ENCODE measurements around the gene FBXW7. TPM values are rescaled to one million over a fixed set of nuclear protein-coding genes. Genes with fewer than 3 reads are reported as not detected.

The FBXW7 gene
- total RNA-seq, 1 experiment from 2014 or later = 23.0 TPM

DNA sequence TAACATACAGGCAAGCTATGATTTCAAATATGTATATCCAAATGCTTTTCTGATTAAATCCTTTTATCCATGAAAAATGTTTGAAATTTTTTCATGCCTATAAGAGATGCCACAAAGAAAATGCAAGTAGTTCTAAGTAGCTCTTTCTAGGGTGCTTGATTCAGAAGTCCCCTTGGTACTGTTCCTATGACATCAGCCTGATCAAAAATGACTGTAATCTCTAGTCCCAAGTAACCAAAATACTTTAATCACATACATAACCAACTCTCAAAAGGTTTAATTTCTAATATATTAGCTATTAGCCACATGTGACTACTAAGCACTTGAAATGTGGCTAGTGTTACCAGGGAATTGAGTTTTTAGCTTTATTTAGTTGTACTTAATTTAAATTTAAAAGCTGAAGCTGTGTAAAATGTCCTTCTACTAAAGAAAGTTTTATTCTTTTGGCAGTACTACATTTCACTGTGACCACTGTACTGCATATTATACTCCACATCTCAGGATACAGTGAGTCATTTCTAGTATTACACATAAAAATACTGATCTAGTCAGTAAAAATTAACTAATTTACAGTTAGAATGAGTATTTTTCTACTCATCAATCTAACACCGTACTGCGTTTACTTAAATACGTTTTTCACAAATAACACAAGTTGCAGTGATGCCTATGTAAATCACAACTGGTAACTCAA lies 33.9 kb downstream of the FBXW7 start:
- TF ChIP-seq, protein P1, sequence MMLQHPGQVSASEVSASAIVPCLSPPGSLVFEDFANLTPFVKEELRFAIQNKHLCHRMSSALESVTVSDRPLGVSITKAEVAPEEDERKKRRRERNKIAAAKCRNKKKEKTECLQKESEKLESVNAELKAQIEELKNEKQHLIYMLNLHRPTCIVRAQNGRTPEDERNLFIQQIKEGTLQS (IDR thresholded peaks at IDR 0.05) = no peak
- no peak for TF ChIP-seq CBX3 (IDR thresholded peaks at IDR 0.05; ENCODE audit: low read depth)
- no peak for TF ChIP-seq EZH2phosphoT487 (IDR thresholded peaks at IDR 0.05; ENCODE audit: borderline replicate concordance)
- no peak for TF ChIP-seq POLR2AphosphoS5 (IDR thresholded peaks at IDR 0.05; ENCODE audit: low read depth, low read length)
- TF ChIP-seq YY1 (IDR thresholded peaks at IDR 0.05; ENCODE audit: extremely low read depth, insufficient replicate concordance, low read depth, low read length) = no peak
- no peak for TF ChIP-seq ELF1 (IDR thresholded peaks at IDR 0.05; ENCODE audit: borderline replicate concordance, low read depth)
- no peak for TF ChIP-seq EZH2 (IDR thresholded peaks at IDR 0.05)
- no peak for TF ChIP-seq REST (IDR thresholded peaks at IDR 0.05; ENCODE audit: low read depth)
- no peak for TF ChIP-seq SIN3A (IDR thresholded peaks at IDR 0.05; ENCODE audit: low read depth)
- POLR2A ChIA-PET = interaction anchor here (1.3 kb wide), 1 partner anchor 9 kb away, joined by 4 read pairs; no protein-coding TSS in a partner anchor
- no peak overlapping the region for H2AFZ ChIP-seq (ENCODE audit: low read depth, low read length, poor library complexity, severe bottlenecking)

More for the DNA sequence above, 33.9 kb downstream of the FBXW7 start:
- no peak overlapping the region for H3K4me3 ChIP-seq (replicated peaks in 1 of 2; ENCODE audit: low read depth in 1 of 2, low read length in 2 of 2)
- H3K9me2 ChIP-seq (ENCODE audit: insufficient read depth) = no peaks in the 10 kb centered on the region
- peaks cover 79% of the 10 kb centered on the region for H3K79me2 ChIP-seq (ENCODE audit: insufficient read depth, low read length)
- H3K4me1 ChIP-seq (ENCODE audit: control insufficient read depth in 1 of 2, insufficient read depth in 2 of 2, low read length in 2 of 2) = no peaks in the 10 kb centered on the region
- H4K20me1 ChIP-seq (ENCODE audit: insufficient read depth) = peaks cover 25% of the 10 kb centered on the region; the same call in 1 of the 2 replicates
- BruUV-seq (replicated peaks) = no TSS peak
- H3K27ac ChIP-seq (ENCODE audit: low read depth, low read length) = no peak overlapping the region
- intact Hi-C loops (cut with micrococcal nuclease) = loop anchor here (2.0 kb wide), 1 partner anchor 233 kb away; no protein-coding TSS in a partner anchor
- no peak for ATAC-seq
- no peak overlapping the region for H3K4me2 ChIP-seq (ENCODE audit: low read length)
- H3K36me3 ChIP-seq (ENCODE audit: control insufficient read depth in 1 of 2, insufficient read depth in 2 of 2, low read length in 2 of 2) = no peaks in the 10 kb centered on the region
- ChIA-PET CTCF (interaction anchor here (0.8 to 3.7 kb wide), 21 partner anchors 8 to 175 kb away, joined by 3 to 41 read pairs (median 6); partner anchors contain the start of gene FBXW7), RAD21 (ENCODE audit: low non-redundant PET in 1 of 2, low total read pairs in 2 of 2, uncharacterized antibody in 2 of 2, unreplicated experiment in 2 of 2) (interaction anchor here (1.2 to 1.6 kb wide), 2 partner anchors 138 to 234 kb away, joined by 3 to 5 read pairs; no protein-coding TSS in a partner anchor)
- no peak overlapping the region for H3K9ac ChIP-seq (ENCODE audit: low read length)
- no peaks in the 10 kb centered on the region for H3K27me3 ChIP-seq (ENCODE audit: insufficient read depth, low read length)
- DNase-seq (ENCODE audit: low read depth, low spot score) = no peak
- H3K9me3 ChIP-seq (ENCODE audit: control insufficient read depth in 1 of 2, insufficient read depth in 1 of 2, low read depth in 1 of 2, low read length in 2 of 2) = no peaks in the 10 kb centered on the region

Data from HCT116 (cell line).